GM18909 (cell line): ENCODE measurements around the gene GNAO1.

Source experiments
- ATAC-seq: cut with Tn5 transposase; IDR thresholded peaks from one replicate; pipeline ENCODE4 v1.9.1; 2021; ENCODE audit warnings: mild to moderate bottlenecking; ENCODE audit not compliant: unreplicated experiment, poor library complexity

GNAO1 gene

GRCh38 chr16:56343661-56344517 is 152.6 kb downstream of the GNAO1 start:
- ATAC-seq, result no peak

- no peak for ATAC-seq
These were observed 153.5 kb downstream of the GNAO1 start for GRCh38 chr16:56344518-56345405.

GRCh38 chr16:56345406-56346050 is 154.2 kb downstream of the GNAO1 start:
- ATAC-seq, result no peak

- no peak for ATAC-seq
These were observed 155.0 kb downstream of the GNAO1 start for GRCh38 chr16:56346131-56346890.

GRCh38 chr16:56347166-56347565 is 155.9 kb downstream of the GNAO1 start:
- ATAC-seq, result no peak

- ATAC-seq, result no peak
These were observed 156.4 kb downstream of the GNAO1 start for GRCh38 chr16:56347670-56348069.

- no peak for ATAC-seq
These were observed 157.1 kb downstream of the GNAO1 start for GRCh38 chr16:56348168-56349085.

GRCh38 chr16:56349086-56349415 is 157.8 kb downstream of the GNAO1 start:
- no peak for ATAC-seq

- no peak for ATAC-seq
These were observed 158.4 kb downstream of the GNAO1 start for GRCh38 chr16:56349711-56350161.

- ATAC-seq, result no peak
These were observed 159.5 kb downstream of the GNAO1 start for GRCh38 chr16:56350491-56351405.

- ATAC-seq, result no peak
These were observed 160.2 kb downstream of the GNAO1 start for GRCh38 chr16:56351481-56351880.

- no peak for ATAC-seq
These were observed 161.2 kb downstream of the GNAO1 start for GRCh38 chr16:56352351-56353053.

- no peak for ATAC-seq
These were observed 162.0 kb downstream of the GNAO1 start for GRCh38 chr16:56353054-56353921.

- no peak for ATAC-seq
These were observed 162.7 kb downstream of the GNAO1 start for GRCh38 chr16:56354016-56354415.

- no peak for ATAC-seq
These were observed 163.5 kb downstream of the GNAO1 start for GRCh38 chr16:56354746-56355145.

GRCh38 chr16:56355221-56355620 is 163.9 kb downstream of the GNAO1 start:
- no peak for ATAC-seq
